ENCODE measurements around the gene MADD.

MADD gene

DNA sequence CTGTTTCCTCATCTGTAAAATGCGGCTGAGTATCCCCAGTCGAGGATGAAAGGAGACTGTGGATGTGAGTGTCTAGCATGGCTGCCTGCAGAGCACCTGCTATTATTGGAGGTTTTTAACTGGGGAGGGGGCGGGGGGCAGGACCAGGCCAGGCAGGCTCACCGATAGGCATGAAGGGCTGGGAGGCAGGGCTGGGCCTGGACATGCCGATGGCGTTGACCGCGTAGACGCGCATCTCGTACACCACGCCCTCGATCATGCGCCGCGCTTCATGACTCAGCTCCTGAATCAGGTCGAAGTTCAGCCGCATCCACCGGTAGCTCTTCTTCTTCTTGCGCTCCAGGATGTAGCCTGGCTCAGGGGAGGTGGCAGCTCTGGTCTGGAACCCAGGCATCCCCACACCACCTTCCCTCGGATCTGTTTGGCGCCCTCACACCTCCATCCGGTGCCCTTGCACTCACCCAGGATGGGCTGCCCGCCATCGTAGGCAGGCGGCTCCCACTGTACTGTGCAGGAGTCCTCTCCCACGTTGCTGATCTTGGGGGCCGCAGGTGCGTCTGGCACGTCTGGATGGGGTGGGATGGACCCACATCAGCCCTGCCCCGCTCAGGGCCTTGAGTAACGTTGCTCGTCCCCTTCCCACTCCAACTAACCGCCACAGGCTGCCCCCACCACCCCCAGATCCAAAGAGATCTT lies 67.4 kb downstream of the MADD start:
- H3K27ac ChIP-seq (replicated peaks), result no peak overlapping the region
- TF ChIP-seq REST (IDR thresholded peaks at IDR 0.05; ENCODE audit: insufficient replicate concordance, low read depth), result no peak
- no peak for TF ChIP-seq POLR2AphosphoS5 (IDR thresholded peaks at IDR 0.05; ENCODE audit: low read depth)
- TF ChIP-seq SPI1 (IDR thresholded peaks at IDR 0.05; ENCODE audit: borderline replicate concordance, low read depth), result no peak
- no peak for TF ChIP-seq GABPA (IDR thresholded peaks at IDR 0.05; ENCODE audit: low read depth)
- no peak for TF ChIP-seq CTCF (IDR thresholded peaks at IDR 0.05; ENCODE audit: insufficient read depth, low read length)
- H3K4me3 ChIP-seq (replicated peaks; ENCODE audit: insufficient read depth, low read length), result no peak overlapping the region
- DNase-seq (ENCODE audit: low read depth in 1 of 2, low spot score in 1 of 2), result no peak
- H3K27me3 ChIP-seq (ENCODE audit: insufficient read depth, poor library complexity, severe bottlenecking), result no peaks in the 10 kb centered on the region

- H3K27me3 ChIP-seq (ENCODE audit: insufficient read depth, poor library complexity, severe bottlenecking), result no peaks in the 10 kb centered on the region
- no peak overlapping the region for H3K4me3 ChIP-seq (replicated peaks; ENCODE audit: insufficient read depth, low read length)
- no peak for TF ChIP-seq CTCF (IDR thresholded peaks at IDR 0.05; ENCODE audit: insufficient read depth, low read length)
- TF ChIP-seq POLR2AphosphoS5 (IDR thresholded peaks at IDR 0.05; ENCODE audit: low read depth), result no peak
- no peak for TF ChIP-seq REST (IDR thresholded peaks at IDR 0.05; ENCODE audit: insufficient replicate concordance, low read depth)
- TF ChIP-seq GABPA (IDR thresholded peaks at IDR 0.05; ENCODE audit: low read depth), result no peak
- no peak for TF ChIP-seq SPI1 (IDR thresholded peaks at IDR 0.05; ENCODE audit: borderline replicate concordance, low read depth)
- H3K27ac ChIP-seq (replicated peaks), result no peak overlapping the region
- no peak for DNase-seq (ENCODE audit: low read depth in 1 of 2, low spot score in 1 of 2)
Observed at GRCh38 chr11:47338396-47339241, 68.7 kb downstream of the MADD start.

DNA sequence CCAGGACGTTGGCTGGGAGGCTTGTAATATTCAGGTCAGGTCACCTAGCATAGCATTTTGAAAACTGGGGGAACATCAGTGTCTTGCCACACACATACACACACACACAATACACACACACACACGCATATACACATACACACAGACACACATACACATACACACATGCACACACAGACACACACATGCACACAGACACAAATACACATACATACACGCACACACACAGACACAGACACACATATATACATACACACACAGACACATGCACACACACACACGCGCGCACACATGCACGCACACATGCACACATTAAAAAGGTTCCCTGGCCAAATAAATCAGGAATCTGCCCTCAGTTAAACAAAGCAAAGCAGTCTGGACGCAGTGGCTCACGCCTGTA lies 70.1 kb downstream of the MADD start:
- no peak for TF ChIP-seq POLR2AphosphoS5 (IDR thresholded peaks at IDR 0.05; ENCODE audit: low read depth)
- no peak for TF ChIP-seq REST (IDR thresholded peaks at IDR 0.05; ENCODE audit: insufficient replicate concordance, low read depth)
- TF ChIP-seq SPI1 (IDR thresholded peaks at IDR 0.05; ENCODE audit: borderline replicate concordance, low read depth), result no peak
- no peak for TF ChIP-seq CTCF (IDR thresholded peaks at IDR 0.05; ENCODE audit: insufficient read depth, low read length)
- TF ChIP-seq GABPA (IDR thresholded peaks at IDR 0.05; ENCODE audit: low read depth), result no peak
- Histone ChIP-seq H3K4me3 (replicated peaks; ENCODE audit: insufficient read depth, low read length) (no peak overlapping the region), H3K27ac (replicated peaks) (no peak overlapping the region), H3K27me3 (ENCODE audit: insufficient read depth, poor library complexity, severe bottlenecking) (no peaks in the 10 kb centered on the region)
- DNase-seq (ENCODE audit: low read depth in 1 of 2, low spot score in 1 of 2), result no peak
